Breast epithelium (tissue), 4 donors: ENCODE measurements around the gene ARFGEF2. TPM values are rescaled to one million over a fixed set of nuclear protein-coding genes. Genes with fewer than 3 reads are reported as not detected.

Source experiments
- DNase-seq, 2 donors: peaks; one replicate each; pipeline ENCODE4 v3.0.0-alpha.2; 2019; ENCODE audit warnings: low spot score in 2 of 2
- H3K27ac ChIP-seq, 2 donors: fragments of 200-600 bp; sonication (generic) in 1 of 2; one replicate each; pipeline ENCODE4 v1.5.1; 2016 to 2019; ENCODE audit warnings: mild to moderate bottlenecking in 1 of 2
- H3K27me3 ChIP-seq, 2 donors: fragments of 200-600 bp; sonication (generic) in 1 of 2; one replicate each; pipeline versions ENCODE4 v1.5.1 to v1.6.0; 2017 to 2019; ENCODE audit warnings: control low read depth in 1 of 2, mild to moderate bottlenecking in 1 of 2
- H3K36me3 ChIP-seq: fragments of 200-600 bp; one replicate; pipeline ENCODE4 v1.5.1; 2019
- H3K4me1 ChIP-seq, 2 donors: fragments of 200-600 bp; sonication (generic); one replicate each; pipeline ENCODE4 v1.5.1; 2016 to 2019; ENCODE audit warnings: control low read depth in 1 of 2
- H3K4me3 ChIP-seq, 3 donors: fragments of 200-600 bp; sonication (generic); 1 replicate in 2 of 3; 2 replicates in 1 of 3; pipeline ENCODE4 v1.5.1; 2016 to 2019; ENCODE audit warnings: mild to moderate bottlenecking in 3 of 3, moderate library complexity in 2 of 3
- H3K9me3 ChIP-seq, 2 donors: fragments of 200-600 bp; sonication (generic) in 1 of 2; one replicate each; pipeline ENCODE4 v1.5.1; 2016 to 2019; ENCODE audit warnings: control low read depth in 1 of 2
- POLR2A ChIP-seq: fragments of 450-650 bp; IDR thresholded peaks from one replicate; pipeline ENCODE4 v1.6.1; 2016; ENCODE audit warnings: antibody characterized with exemption, mild to moderate bottlenecking, moderate library complexity
- POLR2AphosphoS5 ChIP-seq, 3 donors: sonication (generic); formaldehyde crosslinking; IDR thresholded peaks; one replicate each; pipeline ENCODE4 v1.6.1; 2017; ENCODE audit warnings: antibody characterized with exemption in 3 of 3
- intact Hi-C: fragments of 100-400 bp; cut with DNase I; formaldehyde crosslinking; loops from one replicate; pipeline ENCODE4 v1.15.1; 2023; ENCODE audit warnings: low total_unique reads
- total RNA-seq, 3 donors: library from RNA; depleted of rRNA; stranded (reverse); fragments of >200 nt; gene quantifications; one replicate each; pipeline ENCODE4 v1.1.0, GENCODE V29; 2016
- TF ChIP-seq, protein P1 (sequence below), 3 donors: fragments of 450-650 bp; IDR thresholded peaks; one replicate each; pipeline ENCODE4 v1.5.1; 2016 to 2017; ENCODE audit warnings: antibody characterized with exemption in 3 of 3, mild to moderate bottlenecking in 3 of 3, moderate library complexity in 3 of 3

The ARFGEF2 gene
- total RNA-seq, 3 donors from 2014 or later = 37.1 to 61.6 (median 42.3) TPM

DNA sequence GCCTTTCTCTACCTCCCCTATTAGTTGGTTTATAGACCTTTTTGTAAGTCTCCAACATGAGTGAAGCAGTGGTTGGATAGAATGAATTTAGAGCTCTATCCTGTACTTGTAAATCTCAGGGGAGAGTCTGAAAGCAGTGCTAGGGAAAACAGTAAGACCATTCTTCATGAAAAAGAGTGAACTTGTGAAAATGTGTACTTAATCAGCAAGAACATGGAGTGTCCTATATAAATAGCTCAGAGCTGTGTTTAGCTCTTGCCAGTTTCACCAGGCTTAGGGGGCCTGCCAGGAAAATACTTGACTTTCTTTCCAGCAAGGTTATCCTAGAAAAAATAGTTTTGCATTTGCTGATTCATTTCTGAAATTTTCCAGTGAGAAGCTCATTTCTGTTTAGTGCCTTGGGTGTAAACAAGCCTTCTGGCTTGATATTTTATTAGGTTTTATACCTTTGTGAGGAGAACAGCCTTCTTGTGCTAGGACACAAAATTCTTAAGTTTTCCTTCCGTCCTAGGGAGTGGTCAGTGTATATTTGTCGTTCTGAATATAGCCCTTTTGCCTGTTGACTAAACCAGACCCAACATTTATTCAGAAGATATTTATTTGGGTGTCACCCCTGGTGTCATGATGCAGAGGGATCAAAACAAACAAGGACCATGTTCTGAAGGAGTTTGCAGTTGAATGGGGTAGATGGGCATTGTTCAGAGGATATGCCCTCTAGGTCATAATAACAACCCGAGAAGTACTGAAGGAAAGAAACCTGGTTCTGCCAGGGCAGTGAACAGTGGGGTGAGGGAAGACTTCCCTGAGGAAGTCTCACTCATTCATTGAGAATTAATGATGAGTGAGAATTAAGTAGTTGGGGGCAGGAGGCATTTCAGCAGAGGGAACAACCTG lies 7.6 kb downstream of the ARFGEF2 start:
- Histone ChIP-seq H3K9me3 (no peaks in the 10 kb centered on the region), H3K4me3 (no peak overlapping the region), H3K27me3 (no peaks in the 10 kb centered on the region), H3K4me1 (no peaks in the 10 kb centered on the region), H3K36me3 (no peaks in the 10 kb centered on the region), H3K27ac (peak overlapping the region; percentile 3 to 56)
- intact Hi-C loops = no loop called here
- TF ChIP-seq, protein P1, sequence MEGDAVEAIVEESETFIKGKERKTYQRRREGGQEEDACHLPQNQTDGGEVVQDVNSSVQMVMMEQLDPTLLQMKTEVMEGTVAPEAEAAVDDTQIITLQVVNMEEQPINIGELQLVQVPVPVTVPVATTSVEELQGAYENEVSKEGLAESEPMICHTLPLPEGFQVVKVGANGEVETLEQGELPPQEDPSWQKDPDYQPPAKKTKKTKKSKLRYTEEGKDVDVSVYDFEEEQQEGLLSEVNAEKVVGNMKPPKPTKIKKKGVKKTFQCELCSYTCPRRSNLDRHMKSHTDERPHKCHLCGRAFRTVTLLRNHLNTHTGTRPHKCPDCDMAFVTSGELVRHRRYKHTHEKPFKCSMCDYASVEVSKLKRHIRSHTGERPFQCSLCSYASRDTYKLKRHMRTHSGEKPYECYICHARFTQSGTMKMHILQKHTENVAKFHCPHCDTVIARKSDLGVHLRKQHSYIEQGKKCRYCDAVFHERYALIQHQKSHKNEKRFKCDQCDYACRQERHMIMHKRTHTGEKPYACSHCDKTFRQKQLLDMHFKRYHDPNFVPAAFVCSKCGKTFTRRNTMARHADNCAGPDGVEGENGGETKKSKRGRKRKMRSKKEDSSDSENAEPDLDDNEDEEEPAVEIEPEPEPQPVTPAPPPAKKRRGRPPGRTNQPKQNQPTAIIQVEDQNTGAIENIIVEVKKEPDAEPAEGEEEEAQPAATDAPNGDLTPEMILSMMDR (IDR thresholded peaks at IDR 0.05) = no peak
- TF ChIP-seq POLR2AphosphoS5 (IDR thresholded peaks at IDR 0.05) = no peak
- no peak for TF ChIP-seq POLR2A
- no peak for DNase-seq

DNA sequence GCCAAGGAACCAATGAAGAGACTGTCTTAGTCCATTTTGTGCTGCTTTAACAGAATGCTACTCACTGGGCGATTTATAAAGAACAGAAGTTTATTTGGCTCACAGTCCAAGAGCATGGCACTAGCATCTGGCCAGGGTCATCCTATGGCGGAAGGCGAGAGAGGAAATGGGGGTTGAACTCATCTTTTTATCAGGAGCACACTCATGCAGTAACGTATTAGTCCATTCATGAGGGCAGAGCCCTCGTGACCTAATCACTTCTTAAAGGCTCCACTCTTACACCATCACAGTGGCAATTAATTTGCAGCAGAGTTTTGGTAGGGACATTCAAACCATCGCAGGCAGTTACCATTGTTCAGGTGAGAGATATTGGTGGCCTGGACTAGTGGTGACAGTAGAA lies 8.5 kb downstream of the ARFGEF2 start:
- TF ChIP-seq POLR2A = no peak
- TF ChIP-seq, protein P1 (IDR thresholded peaks at IDR 0.05) = no peak
- TF ChIP-seq POLR2AphosphoS5 (IDR thresholded peaks at IDR 0.05) = no peak
- DNase-seq = no peak

DNA sequence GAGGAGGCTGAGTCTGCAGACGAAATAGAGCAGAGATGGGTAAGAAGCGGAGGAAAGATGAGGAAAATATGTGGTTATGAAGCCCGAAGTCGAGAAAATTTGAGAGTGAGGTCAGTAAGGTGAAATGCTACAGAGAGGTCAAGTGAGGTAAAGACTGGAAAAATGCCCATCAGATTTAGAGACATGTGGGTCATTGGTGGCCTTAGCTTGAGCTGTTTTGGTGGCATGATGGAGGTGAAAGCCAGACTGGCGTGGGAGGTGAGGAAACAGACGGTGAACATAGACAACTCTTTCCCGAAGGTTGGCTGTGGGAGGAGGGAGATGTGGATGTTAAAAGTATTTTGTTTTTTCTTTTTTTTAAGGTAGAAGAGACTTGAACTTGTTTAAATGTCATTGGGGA lies 9.4 kb downstream of the ARFGEF2 start:
- TF ChIP-seq POLR2A (no peak), POLR2AphosphoS5 (IDR thresholded peaks at IDR 0.05) (no peak)
- TF ChIP-seq, protein P1 (IDR thresholded peaks at IDR 0.05) = no peak
- H3K4me1 ChIP-seq = no peaks in the 10 kb centered on the region
- no peaks in the 10 kb centered on the region for H3K9me3 ChIP-seq
- H3K27ac ChIP-seq = no peak overlapping the region
- H3K36me3 ChIP-seq = no peaks in the 10 kb centered on the region
- intact Hi-C loops = no loop called here
- H3K4me3 ChIP-seq = no peak overlapping the region
- no peaks in the 10 kb centered on the region for H3K27me3 ChIP-seq
- DNase-seq = no peak

More for the DNA sequence above, 8.5 kb downstream of the ARFGEF2 start:
- no peak overlapping the region for H3K4me3 ChIP-seq
- no peaks in the 10 kb centered on the region for H3K4me1 ChIP-seq
- intact Hi-C loops = no loop called here
- no peaks in the 10 kb centered on the region for H3K9me3 ChIP-seq
- H3K36me3 ChIP-seq = no peaks in the 10 kb centered on the region
- peak overlapping the region in 1 of 2 donors; percentile 25 for H3K27ac ChIP-seq
- no peaks in the 10 kb centered on the region for H3K27me3 ChIP-seq

DNA sequence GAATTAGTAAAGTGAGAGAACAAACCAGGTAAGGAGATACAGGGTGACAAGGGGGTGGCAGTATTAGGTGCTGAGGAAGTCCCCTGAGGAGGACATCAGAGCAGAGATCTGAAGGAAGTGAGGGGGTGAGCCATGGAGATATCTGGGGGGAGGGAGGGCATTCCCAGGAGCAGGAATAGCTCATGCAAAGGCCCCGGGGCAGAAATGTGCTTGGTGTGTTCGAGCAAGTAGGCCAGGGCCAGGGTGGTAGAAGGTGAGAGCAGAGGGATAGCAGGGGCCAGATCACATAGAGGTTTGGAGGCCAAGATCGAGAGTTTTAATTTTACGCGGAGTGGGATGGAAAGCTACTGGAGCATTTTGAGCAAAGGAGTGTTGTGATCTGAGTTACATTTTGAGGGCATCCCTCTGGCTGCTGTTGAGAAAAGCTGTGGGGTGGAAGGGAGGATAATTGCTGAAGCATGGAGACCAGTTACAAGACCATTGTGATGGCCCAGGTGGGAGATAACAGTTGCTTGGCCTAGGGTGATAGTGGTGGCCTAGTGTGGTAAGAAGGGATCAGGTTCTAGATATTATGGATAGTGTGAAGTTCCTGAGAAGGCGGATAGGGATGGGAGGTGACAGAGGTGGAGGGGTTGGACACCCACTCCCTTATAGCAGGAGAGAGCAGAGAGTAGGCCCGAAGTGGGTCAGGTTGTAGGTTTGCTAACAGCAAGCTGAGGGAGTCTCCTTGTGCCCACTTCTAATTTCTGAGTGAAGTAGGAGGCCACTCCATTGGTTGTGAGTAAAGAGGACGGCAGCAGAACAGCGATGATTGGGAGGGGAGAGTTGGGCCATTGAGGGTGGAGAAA lies 10.2 kb downstream of the ARFGEF2 start:
- H3K27ac ChIP-seq = no peak overlapping the region
- no peaks in the 10 kb centered on the region for H3K4me1 ChIP-seq

More for the DNA sequence above, 10.2 kb downstream of the ARFGEF2 start:
- Histone ChIP-seq H3K9me3 (no peaks in the 10 kb centered on the region), H3K4me3 (no peak overlapping the region), H3K27me3 (no peaks in the 10 kb centered on the region), H3K36me3 (no peaks in the 10 kb centered on the region)
- DNase-seq = no peak
- intact Hi-C loops = no loop called here
- TF ChIP-seq, protein P1 (IDR thresholded peaks at IDR 0.05) = no peak
- TF ChIP-seq POLR2AphosphoS5 (IDR thresholded peaks at IDR 0.05) = no peak
- TF ChIP-seq POLR2A = no peak
